Activated T-helper 1 cell treated with Interleukin-2 at 50 U/mL for 16 hours (primary cell): Measurements from ENCODE around the gene PFKP.
"Not testable (repeated sequence)": the region's sequence is repeated elsewhere in the genome, so short reads cannot be mapped to it uniquely, and the experiment has no call there.

Source experiments
- DNase-seq: peaks from one replicate; pipeline ENCODE4 v3.0.0-alpha.2; 2020; ENCODE audit warnings: low read depth

Gene PFKP

DNA sequence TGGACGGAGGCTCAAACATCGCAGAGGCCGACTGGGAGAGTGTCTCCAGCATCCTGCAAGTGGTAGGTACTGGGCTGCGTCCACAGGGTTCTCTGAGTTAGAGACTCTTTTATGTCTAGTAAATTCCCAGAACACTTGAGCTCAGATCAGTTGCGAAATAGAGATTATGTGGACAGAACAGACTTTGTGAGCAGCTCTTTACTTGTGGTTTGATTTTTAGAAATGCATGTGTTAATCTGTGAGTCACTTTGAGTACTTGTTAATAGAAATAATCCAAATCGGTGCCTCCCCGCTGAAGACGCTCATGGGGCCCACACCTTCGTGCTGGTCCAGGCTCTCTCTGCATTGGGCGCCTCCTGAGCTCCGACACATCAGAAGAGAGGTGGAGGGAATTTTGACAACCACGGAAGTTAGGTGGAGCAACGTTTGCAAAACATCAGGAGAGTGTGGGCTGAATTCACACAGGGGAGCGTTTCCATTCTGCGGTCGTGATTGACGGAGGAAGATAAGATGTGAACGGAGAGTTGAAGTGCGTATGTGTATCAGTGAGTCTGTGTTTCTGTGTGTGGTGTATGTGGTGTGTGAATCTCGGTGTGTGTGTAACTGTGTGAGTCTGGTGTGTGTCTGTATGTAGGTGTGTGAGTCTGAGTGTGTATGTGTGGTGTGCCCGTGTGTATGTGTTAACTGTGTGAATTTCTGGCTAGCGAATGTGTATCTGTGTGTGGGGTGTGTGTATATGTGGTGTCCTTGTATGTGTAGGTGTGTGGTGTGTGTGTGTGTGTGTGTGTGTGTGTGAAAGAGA is 32.1 kb downstream of the PFKP start:
- DNase-seq = no peak

DNA sequence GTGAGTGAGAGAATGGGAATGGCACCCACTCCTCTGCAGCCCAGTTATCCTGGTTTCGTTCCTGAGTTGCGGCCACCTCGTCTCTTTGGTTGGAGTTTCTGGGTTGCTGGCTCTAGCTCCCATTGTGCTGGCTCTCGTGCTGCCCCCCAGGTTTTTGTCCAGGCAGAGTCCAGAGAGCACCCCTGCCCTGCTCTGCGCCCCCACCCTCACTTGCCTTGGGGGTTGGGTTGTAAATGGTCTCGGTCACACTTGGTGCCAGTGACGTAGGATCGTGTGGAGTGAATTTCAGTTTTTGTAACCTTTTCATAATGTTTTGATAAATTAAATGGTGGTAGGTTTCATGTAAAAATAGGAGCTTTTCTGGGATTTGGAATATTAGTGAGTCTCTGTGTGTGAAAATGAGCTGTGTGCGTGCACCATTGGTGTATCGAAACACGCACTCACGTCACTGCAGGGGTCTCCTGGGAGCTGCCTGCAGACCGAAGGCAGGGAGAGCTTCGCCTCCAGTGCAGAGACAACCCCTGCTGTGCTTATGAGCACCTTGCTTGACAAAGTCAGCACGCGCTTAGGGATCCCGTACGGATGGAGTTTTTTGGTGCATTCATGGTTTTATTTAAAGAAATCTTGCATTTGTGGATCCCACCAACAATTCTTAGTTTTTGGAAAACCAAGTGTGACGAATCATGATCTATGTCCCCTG is 32.9 kb downstream of the PFKP start:
- DNase-seq = no peak

DNA sequence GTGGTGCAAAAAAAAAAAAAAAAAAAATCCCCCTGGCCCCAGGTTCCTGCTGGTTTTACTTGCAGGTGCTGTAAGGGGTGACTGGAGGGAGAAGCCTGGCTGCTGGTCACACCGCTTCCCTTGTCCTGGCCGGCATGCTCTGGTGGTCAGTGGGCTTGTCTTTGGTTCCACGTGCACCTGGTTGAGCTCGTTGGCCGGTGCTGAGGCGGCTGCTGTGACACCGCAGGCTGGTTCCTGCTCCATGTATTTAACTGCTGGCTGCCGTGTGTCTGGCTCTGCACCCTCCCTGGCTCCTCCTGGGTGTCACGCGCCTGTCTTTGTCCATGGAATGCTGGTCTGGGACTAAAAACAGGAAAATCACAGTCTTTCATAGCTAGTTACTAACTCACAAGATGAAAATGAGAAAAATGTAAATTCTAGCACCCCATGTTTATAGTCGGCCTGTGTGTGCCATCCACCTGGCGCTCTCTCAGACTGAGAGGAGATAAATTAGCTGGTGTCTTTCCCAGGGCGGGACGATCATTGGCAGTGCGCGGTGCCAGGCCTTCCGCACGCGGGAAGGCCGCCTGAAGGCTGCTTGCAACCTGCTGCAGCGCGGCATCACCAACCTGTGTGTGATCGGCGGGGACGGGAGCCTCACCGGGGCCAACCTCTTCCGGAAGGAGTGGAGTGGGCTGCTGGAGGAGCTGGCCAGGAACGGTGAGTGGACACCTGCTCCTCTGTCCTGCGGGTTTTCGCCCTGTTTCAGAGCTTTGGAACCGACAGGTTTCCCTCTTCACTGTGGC is 33.7 kb downstream of the PFKP start:
- DNase-seq = no peak

DNA sequence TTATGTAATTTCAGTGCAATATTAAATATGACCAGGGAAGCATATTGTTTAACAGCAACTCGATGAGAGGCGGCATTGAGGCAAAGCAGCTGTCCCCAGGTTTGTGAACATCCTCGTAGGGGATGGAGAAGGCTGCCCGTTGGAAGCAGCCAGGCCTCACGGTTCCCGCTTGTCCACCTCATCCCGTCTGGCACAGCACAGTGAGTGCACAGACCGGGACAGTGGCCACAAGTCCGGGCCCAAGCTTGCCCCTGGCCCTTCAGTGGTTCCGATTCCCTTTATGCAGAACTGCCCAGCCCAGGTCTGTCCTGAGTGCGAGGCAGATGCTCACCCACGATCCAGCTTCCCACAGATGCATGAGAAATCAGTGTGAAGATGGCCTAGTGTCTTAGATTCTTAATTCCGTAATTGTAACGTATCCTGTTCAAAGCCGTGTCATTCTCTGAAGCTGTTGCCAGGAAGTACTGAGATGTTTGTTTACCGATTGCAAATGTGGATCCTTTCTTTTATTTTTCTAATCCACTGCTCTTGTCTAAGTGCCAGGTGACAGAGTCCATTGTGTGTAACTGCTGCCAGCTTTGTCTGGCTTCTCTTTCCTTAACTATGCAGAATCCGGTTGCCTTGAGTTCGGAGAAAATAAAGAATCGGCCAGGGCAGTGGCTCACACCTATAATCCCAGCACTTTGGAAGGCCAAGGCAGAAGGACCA is 35.5 kb downstream of the PFKP start:
- DNase-seq = no peak

DNA sequence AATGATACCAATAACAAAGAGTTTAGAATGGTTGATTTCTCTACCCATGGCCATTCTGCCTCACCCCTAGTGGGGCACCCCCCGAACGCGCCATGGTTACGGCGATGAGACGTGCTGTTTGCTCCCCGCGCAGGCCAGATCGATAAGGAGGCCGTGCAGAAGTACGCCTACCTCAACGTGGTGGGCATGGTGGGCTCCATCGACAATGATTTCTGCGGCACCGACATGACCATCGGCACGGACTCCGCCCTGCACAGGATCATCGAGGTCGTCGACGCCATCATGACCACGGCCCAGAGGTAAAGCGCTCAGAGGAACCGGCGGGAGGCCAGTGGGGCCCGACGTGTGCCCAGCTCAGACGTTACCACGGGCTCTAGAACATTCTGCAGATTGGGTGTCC is 36.3 kb downstream of the PFKP start:
- no peak for DNase-seq

DNA sequence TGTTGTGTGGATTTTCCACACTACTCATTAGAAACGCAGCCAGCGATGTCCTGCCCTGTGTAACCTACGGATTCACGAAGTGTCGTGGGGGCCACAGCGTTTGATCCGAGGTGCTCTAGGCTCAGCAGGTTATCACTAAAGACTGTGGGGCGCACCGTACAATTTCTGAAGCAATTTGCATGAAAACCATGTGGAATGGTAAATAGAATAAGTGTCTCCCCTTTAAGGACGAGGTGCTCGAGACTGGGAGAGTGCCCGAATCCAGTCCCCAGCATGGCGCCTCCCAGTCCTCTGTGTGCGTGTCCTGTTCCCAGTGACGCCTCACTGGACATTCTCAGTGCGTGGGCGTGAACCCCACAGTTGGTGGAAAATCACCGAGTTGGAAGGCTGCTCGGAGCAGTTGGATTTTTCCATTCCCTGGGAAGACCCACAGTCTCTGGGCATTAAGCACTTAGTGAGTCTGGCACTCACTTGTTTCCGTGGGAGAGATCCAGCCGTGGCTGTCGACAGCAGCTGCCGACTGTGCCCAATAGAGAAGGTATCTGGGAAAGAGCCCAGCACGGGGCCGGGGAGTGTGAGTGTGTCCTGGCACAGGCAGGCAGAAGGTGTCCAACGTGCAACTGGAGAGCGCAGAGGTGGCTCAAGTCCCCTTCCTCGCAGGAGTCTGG is 37.0 kb downstream of the PFKP start:
- no peak for DNase-seq

DNA sequence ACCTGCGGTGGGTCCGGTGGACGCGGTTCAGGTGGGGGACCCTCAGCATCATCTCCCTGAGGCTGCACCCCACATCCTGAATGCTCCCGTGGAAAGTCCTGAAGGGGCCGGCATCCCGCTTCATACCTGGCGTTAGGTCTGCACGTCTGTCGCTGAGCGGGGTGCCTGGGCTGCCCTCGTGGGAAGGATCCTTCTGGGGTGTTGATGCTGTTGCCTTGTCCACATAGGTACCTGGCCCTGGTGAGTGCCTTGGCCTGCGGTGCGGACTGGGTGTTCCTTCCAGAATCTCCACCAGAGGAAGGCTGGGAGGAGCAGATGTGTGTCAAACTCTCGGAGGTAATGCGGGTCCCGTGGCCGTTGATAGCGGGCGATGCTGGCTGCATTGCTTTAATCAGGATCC is 37.8 kb downstream of the PFKP start:
- no peak for DNase-seq

DNA sequence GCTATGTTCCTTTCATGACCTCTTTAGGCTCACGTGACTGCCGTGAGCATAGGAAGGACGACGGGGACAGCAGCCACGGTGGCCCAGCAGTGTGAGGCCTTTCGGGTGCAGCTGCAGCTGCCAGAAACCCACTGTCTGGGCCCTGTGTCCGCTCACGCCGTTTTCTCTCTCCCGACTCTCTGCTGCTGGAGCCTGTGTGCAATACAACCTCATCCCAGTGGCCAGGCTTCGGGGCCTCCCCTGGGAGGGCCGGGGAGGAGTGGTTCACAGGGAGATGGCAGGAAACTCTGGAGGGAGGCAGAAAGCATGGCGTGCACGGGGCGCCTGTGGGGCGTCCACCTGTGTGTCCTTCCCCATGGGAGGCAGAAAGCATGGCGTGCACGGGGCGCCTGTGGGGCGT is 38.6 kb downstream of the PFKP start:
- no peak for DNase-seq

DNA sequence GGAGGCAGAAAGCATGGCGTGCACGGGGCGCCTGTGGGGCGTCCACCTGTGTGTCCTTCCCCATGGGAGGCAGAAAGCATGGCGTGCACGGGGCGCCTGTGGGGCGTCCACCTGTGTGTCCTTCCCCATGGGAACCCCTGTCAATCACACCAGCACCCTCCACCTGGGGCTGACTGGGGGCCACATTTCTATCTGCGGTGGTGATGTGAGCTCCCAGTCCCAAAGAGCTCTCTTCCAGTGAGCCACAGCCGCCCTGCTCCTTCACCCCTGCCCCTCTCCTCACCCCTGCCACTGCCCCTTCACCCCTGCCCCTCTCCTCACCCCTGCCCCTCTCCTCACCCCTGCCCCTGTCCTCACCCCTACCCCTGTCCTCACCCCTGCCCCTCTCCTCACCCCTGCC is 39.0 kb downstream of the PFKP start:
- not testable (repeated sequence) for DNase-seq

DNA sequence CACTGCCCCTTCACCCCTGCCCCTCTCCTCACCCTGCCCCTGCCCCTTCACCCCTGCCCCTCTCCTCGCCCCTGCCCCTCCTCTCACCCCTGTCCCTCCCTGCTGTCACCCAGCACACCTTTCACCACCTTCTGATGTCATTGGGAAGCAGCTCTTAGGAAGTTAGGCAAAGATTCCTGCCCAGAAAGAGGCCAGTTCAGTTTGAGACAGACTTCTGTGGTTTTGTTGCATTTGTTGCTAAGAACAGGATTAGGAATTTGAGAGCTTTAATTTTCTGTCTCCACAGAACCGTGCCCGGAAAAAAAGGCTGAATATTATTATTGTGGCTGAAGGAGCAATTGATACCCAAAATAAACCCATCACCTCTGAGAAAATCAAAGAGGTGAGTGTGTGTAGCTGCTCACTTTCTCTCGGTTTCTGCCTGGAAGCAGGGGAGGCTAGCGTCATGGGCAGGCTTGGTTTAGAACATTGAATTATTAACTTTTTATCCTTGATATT is 39.6 kb downstream of the PFKP start:
- DNase-seq = no peak

DNA sequence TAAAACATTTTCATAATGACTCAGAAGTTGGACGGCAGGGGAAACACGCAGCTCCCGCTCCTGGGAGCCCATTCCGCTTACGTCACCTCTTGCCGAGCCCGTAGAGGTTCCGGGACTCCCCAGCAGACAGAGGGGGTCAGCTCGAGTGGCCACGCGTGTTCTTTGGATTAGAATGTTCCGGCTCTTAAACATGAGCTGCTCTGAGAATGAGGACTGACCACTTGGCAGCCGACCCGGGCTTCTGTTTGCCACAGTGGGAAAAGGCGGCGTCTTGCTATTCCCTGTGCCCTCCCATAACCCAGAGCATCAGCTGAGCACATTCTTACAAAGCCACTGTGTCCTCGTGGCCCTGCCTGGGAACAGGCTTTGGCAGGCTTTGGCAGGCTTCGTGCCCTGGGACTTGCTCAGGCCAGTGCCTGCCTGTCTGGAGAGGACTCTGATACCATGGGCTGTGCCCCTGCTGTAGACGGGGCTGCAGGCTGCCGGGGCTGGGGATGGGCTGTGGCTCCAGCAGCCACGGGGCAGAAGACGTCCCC is 40.1 kb downstream of the PFKP start:
- no peak for DNase-seq

DNA sequence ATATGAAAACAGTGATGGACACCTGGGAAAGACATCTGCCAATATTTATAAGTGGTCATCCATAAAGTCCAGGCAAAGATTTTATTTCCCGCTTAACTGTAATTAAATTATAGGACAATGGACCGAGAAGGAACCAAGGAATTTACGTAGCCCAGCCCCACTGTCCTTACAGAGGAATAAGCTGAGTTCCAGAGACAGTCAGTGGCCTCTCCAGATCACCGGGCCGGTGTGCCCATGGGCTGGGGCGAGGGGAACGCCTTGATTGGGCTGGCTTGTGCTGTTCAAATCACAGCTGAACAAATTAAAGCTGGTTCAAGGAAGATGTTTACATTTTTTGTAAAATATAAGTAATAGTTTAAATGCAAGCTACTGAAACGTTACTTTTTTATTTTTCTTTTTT is 40.7 kb downstream of the PFKP start:
- no peak for DNase-seq

DNA sequence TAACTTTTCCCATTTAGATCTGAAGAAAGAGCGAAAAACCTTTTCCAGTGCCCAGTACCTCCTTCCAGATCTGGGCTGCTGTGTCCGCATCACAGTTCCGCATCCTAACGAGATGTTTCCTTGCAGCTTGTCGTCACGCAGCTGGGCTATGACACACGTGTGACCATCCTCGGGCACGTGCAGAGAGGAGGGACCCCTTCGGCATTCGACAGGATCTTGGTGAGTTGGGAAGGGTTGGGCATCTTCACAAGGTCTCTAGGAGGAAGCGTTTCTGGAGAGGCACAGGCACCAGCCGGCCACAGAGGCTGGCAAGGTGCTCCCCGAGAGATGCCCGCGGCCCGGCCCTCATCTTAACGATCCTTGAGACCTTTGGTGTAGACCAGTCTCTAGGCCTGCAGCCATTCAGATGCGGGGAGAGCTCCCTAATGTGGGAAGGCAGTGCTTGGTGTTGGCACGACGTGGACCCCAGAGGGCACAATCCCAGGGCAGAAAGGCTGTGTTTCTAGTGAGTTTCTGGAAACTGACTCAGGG is 41.3 kb downstream of the PFKP start:
- no peak for DNase-seq

DNA sequence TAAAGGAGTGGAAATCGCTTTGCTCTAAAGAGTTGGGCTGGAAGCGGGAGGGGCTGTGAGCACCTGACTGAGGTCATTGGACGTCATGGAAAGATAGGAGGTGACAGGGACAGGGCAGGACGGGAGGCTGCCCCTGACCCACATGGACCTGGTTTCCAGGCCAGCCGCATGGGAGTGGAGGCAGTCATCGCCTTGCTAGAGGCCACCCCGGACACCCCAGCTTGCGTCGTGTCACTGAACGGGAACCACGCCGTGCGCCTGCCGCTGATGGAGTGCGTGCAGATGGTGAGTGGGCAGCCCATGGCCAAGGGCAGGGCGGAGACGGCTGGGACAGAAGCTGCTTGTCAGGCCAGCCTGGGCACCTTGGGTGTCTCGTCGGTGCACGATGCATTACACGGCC is 41.8 kb downstream of the PFKP start:
- no peak for DNase-seq

DNA sequence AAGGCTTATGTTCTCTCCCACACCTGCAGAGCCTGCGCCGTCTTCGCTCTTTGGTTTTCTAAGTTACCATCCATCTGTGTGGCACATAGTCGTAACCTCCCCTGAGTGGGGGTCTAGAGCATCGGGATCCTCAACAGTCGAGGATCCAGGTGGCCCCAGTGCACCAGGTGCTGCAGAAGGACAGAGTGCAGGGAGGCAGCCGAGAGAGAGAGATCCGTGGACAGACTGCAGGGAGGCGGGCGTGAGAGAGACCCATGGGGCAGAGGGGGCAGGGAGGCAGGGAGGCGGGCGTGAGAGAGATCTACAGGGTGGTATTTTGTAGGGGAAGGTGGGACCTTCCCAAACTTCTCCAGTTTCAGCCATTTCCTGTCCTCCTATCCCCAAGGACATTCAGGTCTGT is 42.3 kb downstream of the PFKP start:
- DNase-seq = no peak

DNA sequence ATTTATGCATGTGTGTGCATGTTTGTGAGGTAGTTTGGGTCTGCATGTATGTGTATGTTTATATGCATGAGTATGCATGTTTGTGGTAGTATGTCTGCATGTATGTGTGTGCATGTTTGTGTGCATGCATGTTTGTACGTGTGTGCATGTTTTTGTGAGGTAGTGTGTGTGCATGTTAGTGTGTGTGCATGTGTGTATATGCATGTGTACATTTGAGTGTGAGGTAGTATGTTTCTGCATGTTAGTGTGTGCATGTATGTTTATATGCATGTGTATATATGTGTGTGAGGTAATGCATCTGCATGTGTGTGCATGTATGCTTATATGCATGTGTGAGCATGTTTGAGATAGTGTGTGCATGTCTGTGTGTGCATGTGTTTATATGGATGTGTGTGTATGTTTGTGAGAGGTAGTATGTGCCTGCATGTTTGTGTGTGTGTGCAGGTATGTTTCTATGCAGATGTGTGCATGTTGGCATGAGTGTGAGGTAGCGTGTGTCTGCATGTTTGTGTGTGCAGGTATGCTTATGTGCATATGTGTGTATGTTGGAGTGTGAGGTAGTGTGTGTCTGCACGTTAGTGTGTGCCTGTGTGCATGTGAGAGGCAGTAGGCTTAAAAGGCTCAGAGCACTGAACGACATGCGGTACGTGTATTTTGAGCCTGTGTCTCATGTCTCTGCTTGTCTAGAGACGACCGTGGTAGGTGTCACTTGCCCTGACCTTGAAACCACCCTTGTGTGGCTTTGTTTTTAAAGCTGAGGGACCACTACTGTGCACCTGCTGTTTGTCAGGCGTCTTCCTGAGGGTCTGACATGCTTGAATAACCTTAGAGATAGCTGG is 43.7 kb downstream of the PFKP start:
- no peak for DNase-seq

DNA sequence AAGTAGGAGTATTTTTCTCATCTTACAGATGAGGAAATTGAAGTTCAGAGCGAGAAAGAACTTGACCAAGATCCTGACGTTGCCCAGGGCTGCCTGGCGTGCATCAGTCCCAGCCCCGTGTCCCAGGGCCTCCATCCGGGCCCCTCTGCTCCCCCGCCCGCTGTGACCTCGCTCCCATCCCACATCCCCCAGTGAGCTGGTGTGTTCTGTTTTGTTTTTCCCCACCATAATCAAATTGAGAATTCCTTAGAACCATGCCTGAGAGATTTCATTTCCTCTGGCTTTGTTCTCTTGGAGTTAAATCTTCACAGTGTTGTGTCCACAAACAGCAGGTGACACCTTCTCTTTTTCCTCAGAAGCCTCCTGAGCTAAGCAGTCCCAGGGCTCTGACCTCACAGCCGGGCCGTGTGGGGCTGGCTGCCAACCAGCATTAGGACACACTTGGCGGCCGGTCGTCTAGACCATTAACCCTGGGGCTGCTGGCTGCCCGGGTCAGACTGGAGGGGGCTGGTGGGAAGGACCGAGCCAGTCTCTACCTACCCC is 44.3 kb downstream of the PFKP start:
- no peak for DNase-seq

DNA sequence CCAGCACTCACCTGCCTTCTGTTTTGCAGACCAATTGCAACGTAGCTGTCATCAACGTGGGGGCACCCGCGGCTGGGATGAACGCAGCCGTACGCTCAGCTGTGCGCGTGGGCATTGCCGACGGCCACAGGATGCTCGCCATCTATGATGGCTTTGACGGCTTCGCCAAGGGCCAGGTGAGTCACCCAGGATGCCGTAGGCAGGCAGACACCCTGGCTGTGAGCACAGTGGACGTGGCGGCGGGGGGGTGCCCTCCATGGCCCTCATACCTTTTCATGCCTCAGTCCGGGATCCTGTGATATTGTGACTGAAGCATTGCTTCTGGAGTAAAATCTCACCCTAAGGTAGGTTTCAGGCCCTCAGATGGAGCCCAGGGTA is 46.0 kb downstream of the PFKP start:
- DNase-seq = no peak

DNA sequence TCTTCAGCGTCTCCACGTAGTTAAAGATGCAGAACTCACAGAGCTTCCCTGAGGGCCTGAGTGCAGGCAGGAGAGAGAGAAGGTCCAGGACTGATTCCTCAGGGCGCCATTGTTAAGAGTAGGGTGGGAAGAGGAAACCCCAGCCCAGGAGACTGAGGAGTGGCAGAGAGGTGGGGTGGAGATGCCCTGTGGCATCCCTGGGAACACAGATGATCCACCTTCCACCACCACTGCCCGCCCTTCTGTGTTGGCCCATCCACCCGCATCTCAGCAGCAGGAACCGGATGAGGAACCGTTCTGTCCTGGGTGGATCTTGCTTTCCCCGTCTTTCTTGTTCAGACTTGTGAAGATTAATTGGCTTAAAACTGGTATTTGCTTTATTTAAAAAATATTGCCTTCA is 48.3 kb downstream of the PFKP start:
- DNase-seq = no peak
